Fibroblast of lung (primary cell): Measurements from ENCODE around the gene ACTR3. TPM values are rescaled to one million over a fixed set of nuclear protein-coding genes. Genes with fewer than 3 reads are reported as not detected.

ENCODE experiments used
- DNase-seq, 2 donors: peaks; one replicate each; pipeline versions ENCODE4 v3.0.0 to v3.0.0-alpha.2; 2010; ENCODE audit warnings: low read depth in 2 of 2
- H2AFZ ChIP-seq: 2 replicates; pipeline ENCODE4 v1.5.1; 2012; ENCODE audit warnings: low read length, control low read depth, inconsistent platforms
- H3K27ac ChIP-seq: 2 replicates; pipeline ENCODE4 v1.5.1; 2011; ENCODE audit warnings: low read length, control low read depth; ENCODE audit not compliant: insufficient read depth
- H3K27me3 ChIP-seq: 2 replicates; pipeline ENCODE4 v1.5.1; 2011; ENCODE audit warnings: mild to moderate bottlenecking, low read length; ENCODE audit not compliant: control insufficient read depth, insufficient read depth
- H3K36me3 ChIP-seq: 2 replicates; pipeline ENCODE4 v1.5.1; 2011; ENCODE audit warnings: low read length; ENCODE audit not compliant: control insufficient read depth, insufficient read depth
- H3K4me1 ChIP-seq: 2 replicates; pipeline ENCODE4 v1.5.1; 2011; ENCODE audit warnings: low read length; ENCODE audit not compliant: control insufficient read depth, insufficient read depth; ENCODE audit errors: extremely low read depth
- H3K4me2 ChIP-seq: 2 replicates; pipeline ENCODE4 v1.5.1; 2011; ENCODE audit warnings: low read length, control low read depth; ENCODE audit not compliant: insufficient read depth; ENCODE audit errors: extremely low read depth
- H3K4me3 ChIP-seq, 4 experiments: fragments of 200-600 bp in 1 of 4; sonication (generic) in 1 of 4; replicated peaks in 1 of 4; 2 replicates each; pipeline ENCODE4 v1.5.1; 2011 to 2016; ENCODE audit warnings: low read length in 4 of 4, low read depth in 3 of 4, mild to moderate bottlenecking in 3 of 4, control low read depth in 2 of 4, inconsistent platforms in 1 of 4, mixed read lengths in 1 of 4; ENCODE audit not compliant: insufficient read depth in 1 of 4; ENCODE audit errors: control extremely low read depth in 1 of 4
- H3K79me2 ChIP-seq: 2 replicates; pipeline ENCODE4 v1.5.1; 2012; ENCODE audit warnings: mild to moderate bottlenecking, low read length, inconsistent platforms; ENCODE audit not compliant: control insufficient read depth, insufficient read depth
- H3K9ac ChIP-seq: 2 replicates; pipeline ENCODE4 v1.5.1; 2011; ENCODE audit warnings: mild to moderate bottlenecking, low read length, control low read depth; ENCODE audit not compliant: insufficient read depth
- H3K9me3 ChIP-seq: 2 replicates; pipeline ENCODE4 v1.5.1; 2012; ENCODE audit warnings: low read depth, low read length; ENCODE audit not compliant: control insufficient read depth, insufficient read depth
- H4K20me1 ChIP-seq: 2 replicates; pipeline ENCODE4 v1.5.1; 2011; ENCODE audit warnings: low read length; ENCODE audit not compliant: control insufficient read depth, insufficient read depth; ENCODE audit errors: extremely low read depth
- EZH2 ChIP-seq: IDR thresholded peaks from 2 replicates; pipeline ENCODE4 v1.5.1; 2012; ENCODE audit warnings: low read length, control low read depth, mild to moderate bottlenecking; ENCODE audit errors: missing control alignments
- polyA plus RNA-seq, 2 donors: library from polyadenylated mRNA; depleted of rRNA in 1 of 2; stranded (reverse) in 1 of 2; unstranded in 1 of 2; fragments of >200 nt; gene quantifications; 2 replicates each; pipeline ENCODE4 v1.2.1, GENCODE V29; 2011 to 2012; ENCODE audit warnings: missing spikeins in 1 of 2
- total RNA-seq: library from RNA; depleted of rRNA; stranded (reverse); fragments of >200 nt; gene quantifications from 2 replicates; pipeline ENCODE4 v1.2.1, GENCODE V29; 2014
- TF ChIP-seq, protein P1 (sequence below), 2 donors: IDR thresholded peaks in 1 of 2; conservative IDR thresholded peaks in 1 of 2; 1 replicate in 1 of 2; 2 replicates in 1 of 2; pipeline ENCODE4 v1.5.1; 2011 to 2012; ENCODE audit warnings: low read length in 2 of 2, control low read depth in 1 of 2, inconsistent platforms in 1 of 2, low read depth in 1 of 2, mild to moderate bottlenecking in 1 of 2

Gene ACTR3
- total and polyA plus RNA-seq, 2 donors (not counting 1 experiment from before 2014, with no cell fraction given) = 177 to 479 TPM

GRCh38 chr2:113888641-113889470 is 1.0 kb upstream of the ACTR3 start:
- H3K9me3 ChIP-seq = no peaks in the 10 kb centered on the region
- DNase-seq = no peak
- H3K4me2 ChIP-seq = peak overlapping the region; percentile 81
- TF ChIP-seq EZH2 = no peak
- TF ChIP-seq, protein P1, sequence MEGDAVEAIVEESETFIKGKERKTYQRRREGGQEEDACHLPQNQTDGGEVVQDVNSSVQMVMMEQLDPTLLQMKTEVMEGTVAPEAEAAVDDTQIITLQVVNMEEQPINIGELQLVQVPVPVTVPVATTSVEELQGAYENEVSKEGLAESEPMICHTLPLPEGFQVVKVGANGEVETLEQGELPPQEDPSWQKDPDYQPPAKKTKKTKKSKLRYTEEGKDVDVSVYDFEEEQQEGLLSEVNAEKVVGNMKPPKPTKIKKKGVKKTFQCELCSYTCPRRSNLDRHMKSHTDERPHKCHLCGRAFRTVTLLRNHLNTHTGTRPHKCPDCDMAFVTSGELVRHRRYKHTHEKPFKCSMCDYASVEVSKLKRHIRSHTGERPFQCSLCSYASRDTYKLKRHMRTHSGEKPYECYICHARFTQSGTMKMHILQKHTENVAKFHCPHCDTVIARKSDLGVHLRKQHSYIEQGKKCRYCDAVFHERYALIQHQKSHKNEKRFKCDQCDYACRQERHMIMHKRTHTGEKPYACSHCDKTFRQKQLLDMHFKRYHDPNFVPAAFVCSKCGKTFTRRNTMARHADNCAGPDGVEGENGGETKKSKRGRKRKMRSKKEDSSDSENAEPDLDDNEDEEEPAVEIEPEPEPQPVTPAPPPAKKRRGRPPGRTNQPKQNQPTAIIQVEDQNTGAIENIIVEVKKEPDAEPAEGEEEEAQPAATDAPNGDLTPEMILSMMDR (conservative IDR thresholded peaks at IDR 0.05 in 1 of 2, IDR thresholded peaks at IDR 0.05 in 1 of 2; ENCODE audit: low read depth in 1 of 2, low read length in 2 of 2) = no peak
- peak overlapping the region; percentile 47 to 82 (median 66) for H3K4me3 ChIP-seq
- peak overlapping the region; percentile 2 for H2AFZ ChIP-seq
- H3K9ac ChIP-seq = peak overlapping the region; percentile 54
- H3K4me1 ChIP-seq = peaks cover 9% of the 10 kb centered on the region
- H4K20me1 ChIP-seq = no peaks in the 10 kb centered on the region
- H3K79me2 ChIP-seq = peaks cover 43% of the 10 kb centered on the region
- H3K36me3 ChIP-seq = no peaks in the 10 kb centered on the region
- no peaks in the 10 kb centered on the region for H3K27me3 ChIP-seq
- peak overlapping the region; percentile 65 for H3K27ac ChIP-seq

DNA sequence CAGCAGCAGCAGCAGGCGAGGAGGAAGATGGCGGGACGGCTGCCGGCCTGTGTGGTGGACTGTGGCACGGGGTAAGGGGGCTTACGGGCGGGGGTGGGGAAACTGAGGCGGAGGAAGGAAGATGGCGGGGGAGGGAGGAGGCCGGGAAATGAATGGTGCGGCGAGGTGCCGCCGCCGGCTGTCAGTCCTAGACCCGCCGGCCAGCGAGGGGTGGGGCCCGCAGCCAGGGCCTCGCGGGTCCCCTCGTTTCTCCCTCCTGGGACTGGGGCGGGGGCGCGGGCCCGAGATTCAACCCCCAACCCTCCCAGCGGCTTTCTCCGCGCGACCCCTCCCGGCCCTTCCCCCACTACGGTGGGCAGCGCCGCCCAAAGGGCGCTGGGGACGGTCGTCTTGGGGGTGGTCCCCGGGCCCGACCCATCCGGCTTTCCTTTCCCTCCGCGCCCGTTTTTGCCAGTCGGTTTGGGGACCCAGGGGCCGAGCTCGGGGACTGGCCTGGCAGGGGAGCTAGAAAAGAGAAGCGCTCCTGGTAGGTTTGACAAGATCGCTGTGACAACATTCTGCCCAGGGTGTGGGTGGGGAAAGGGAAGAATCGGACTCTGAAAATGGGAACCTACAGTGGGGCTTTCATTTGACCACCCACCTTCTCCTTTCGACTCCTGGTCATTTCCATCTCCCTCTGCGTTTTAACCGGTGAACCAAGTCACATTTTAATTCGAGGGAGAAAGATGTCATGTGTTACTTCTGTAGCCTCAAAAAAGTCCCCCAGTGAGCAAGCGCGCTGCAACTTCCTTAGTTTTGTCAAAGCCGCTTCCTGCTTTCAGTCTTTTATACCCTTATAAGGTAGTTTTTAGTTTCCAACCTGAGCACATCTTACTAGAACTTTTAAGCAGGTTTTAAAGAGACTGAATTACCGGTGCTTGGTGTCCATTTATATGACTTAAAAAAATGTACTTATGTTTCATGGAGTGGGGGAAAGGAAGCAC is 655 bp downstream of the ACTR3 start:
- peak overlapping the region; percentile 62 to 98 (median 86) for H3K4me3 ChIP-seq
- no peaks in the 10 kb centered on the region for H3K9me3 ChIP-seq
- H3K4me2 ChIP-seq = peak overlapping the region; percentile 51
- peaks cover 60% of the 10 kb centered on the region for H3K79me2 ChIP-seq
- no peaks in the 10 kb centered on the region for H3K27me3 ChIP-seq
- H3K27ac ChIP-seq = peak overlapping the region; percentile 87
- peaks cover 14% of the 10 kb centered on the region for H3K4me1 ChIP-seq
- H3K36me3 ChIP-seq = no peaks in the 10 kb centered on the region
- DNase-seq = peak; percentile 82 to 87
- H4K20me1 ChIP-seq = no peaks in the 10 kb centered on the region
- no peak overlapping the region for H2AFZ ChIP-seq
- TF ChIP-seq, protein P1 (conservative IDR thresholded peaks at IDR 0.05 in 1 of 2, IDR thresholded peaks at IDR 0.05 in 1 of 2; ENCODE audit: low read depth in 1 of 2, low read length in 2 of 2) = no peak
- TF ChIP-seq EZH2 = no peak
- peak overlapping the region; percentile 91 for H3K9ac ChIP-seq
